ENCODE results near the gene MYB.

MYB gene

DNA sequence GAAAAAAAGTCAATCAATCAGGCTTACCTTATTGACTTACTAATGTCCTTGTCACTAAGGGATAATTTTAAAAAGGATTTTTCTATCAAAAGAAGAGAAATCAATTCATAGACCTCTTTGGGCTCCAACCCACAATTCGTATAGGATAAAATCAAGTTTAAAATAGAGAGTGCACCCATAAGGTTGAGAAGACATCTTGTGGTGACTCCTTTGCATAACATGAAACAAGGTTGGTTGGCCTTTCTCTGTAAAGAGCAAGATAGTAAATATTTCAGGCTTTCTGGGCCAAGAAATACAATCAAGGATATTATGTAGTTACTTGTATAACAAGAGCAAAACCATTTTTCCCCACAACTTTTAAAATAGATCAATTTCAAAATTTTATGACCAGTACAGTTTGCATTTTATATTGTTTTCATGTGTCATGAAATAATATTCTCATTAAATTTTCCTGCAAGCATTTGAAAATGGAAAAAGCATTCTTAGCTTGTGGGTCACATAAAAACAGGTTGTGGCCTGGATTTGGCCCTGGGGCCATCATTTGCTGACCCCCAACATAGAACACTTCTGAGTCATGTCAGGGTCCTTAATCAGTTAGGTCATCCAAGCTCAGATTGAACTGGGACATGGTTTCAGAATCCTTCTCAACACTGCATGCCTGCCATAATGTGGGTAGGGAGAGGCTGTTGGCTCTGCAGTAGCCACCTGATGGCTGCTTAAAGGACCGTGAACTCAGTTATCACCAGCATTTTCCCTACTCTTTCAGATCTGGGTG, 76.7 kb downstream of the MYB start:
- DNase-seq, result no peak

DNA sequence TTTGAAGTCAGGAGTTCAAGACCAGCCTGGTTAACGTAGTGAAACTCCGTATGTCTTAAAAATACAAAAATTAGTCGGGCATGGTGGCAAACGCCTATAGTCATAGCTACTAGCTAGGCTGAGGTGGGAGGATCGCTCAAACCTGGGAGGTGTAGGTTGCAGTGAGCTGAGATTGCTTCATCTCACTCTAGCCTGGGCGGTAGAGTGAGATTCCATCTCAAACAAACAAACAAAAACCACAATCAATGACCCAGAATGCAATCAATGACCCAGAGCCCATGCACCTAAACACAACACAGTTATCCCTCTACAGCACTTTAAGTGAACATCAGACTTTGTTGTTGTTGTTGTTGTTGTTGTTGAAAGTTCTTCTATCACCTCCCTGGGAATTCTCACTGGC, 77.9 kb downstream of the MYB start:
- DNase-seq, result no peak

DNA sequence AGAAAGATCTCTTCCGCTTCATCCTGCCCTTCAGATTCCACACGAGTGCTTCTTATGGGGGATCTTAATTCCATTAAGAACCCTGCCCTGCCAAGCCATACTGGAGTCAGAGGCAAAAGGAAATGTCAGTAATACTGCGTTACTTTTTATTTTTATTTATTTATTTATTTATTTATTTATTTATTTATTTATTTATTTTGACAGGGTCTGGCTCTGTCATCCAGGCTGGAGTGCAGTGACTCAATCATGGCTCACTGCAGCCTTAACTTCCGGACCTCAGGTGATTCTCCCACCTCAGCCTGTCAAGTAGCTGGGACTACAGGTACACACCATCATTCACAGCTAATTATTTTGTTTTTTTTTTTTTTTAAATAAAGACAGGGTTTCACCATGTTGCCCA, 79.5 kb downstream of the MYB start:
- DNase-seq, result no peak

DNA sequence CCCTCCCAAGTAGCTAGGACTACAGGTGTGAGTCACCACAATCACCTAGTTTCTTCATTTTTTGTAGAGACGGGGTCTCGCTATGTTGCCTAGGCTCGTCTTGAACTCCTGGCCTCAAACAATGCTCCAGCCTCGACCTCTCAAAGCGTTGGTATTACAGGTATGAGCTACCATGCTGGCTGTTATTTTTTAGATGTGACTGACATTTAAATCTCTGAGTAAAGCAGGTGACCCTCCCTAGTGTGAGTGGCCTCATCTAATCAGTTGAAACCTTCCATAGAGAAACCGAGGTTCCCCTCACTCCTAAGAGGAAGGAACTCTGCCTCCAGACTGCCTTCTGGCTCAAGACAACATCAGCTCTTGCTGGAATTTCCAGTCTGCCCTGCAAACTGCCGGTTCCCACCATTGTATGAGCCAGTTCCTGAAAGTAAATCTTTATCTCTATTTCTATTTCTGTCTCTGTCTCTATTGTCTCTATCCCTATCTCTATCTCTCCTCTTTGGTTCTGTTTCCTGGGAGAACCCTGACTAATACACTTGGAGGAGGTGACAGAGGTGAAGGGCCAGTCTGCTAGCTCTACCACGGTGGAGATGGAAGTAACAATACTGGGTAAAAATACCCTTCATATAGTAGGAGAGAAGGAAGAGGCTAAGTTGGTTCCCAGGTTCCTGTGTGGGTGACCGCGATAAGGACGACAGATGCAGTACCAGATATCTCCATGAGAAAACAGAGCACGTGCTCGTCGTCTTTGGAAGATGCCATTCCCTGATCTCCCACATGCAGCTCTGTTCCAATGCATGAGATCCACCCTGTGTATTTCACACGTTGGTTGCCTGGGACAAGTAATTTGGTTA, 81.0 kb downstream of the MYB start:
- no peak for DNase-seq

DNA sequence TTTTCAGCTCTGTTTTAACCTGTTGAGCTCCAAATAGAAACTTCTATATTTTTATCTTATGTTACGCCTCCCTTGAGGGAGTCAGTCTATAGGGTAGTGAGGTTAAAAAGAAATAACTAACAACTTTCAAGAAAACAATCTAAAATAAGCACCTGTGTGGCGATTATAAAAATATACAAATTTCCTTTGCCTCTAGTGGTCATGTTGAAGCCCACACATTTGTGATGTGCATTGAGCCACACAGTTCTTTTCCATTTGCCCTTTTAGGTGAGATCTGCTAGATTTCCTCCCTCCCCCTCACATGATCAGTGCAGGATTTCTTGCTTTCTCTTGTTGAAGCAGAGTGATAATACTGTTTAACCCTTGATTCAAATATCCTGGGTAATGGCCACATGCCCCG, 84.2 kb downstream of the MYB start:
- no peak for DNase-seq

DNA sequence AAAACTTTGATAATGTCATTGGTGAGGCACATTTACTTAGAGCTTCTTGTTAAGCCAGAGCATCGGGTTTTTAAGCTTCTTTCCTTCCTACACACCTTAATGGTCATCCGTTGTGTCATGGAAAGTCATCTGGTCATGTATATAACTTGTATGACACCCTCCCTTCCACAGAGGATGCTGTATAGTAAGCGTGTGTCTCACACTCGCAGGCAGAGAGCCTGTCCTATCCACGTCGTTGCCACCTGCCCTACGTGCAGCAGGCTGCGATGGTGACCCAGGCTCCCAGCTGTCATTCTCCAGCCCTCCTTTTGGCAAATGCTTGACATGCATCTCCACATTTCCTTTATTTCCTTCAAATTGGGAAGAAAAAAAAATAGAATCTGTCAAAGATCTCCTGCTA, 85.6 kb downstream of the MYB start:
- peak; percentile 54 for DNase-seq

DNA sequence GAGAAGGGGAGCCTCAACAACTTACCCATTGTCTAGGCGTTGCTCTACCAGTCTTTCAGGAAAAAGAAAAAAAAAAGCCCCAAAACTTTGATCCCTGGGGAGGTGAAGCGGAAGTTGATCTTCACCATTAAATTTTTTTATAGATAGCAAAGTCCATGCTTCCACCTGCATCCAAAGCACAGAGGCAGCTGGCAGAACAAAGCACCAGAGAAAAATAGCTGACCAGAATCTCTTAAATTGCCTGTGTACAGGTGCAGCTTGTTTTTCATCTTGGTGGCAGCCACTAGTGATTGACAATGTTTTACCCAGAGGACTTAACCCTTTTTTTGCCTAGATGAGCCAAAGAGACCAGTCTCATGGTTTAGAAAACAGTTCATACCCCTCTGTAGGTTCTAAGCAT, 86.0 kb downstream of the MYB start:
- DNase-seq, result peak; percentile 54

DNA sequence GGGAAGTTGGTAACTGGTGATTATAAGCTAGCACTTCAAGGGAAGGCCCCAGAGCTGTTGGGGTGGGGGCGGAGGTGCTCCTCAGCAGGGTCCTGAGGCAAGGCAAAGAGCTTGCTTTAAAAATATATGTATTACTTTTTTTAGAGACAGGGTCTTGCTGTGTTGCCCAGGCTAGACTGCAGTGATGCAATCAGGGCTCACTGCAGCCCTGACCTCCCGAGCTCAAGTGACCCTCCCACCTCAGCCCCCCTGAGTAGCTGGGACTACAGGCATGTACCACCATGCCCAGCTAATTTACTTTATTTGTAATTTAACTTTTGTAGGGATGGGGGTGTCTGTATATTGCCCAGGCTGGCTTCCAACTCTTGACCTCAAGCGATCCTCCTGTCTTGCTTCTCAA, 87.2 kb downstream of the MYB start:
- no peak for DNase-seq

DNA sequence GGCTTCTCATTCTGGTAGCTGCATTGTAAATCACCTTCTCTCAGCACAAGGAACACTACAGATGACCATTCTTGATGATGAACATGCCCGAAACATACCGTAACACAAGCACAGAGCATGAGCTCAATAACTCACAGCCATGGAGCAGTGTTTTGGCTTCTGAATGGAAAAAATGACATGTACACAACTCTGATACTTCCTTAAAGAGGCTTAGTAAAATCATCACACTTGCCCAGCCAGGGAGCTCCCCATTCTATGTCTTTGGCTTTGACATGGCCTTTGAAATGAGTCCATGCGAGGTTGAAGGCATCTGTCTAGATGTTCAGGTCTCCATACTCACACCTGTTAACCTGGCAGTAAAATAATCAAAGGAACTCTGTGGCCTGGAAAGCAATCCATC, 87.6 kb downstream of the MYB start:
- no peak for DNase-seq

Measured in NCI-H1092 treated with DMSO at 0.1 percent for 48 hours (cell line).